H9 (cell line): ENCODE results near the gene HSD17B2. TPM values are rescaled to one million over a fixed set of nuclear protein-coding genes. Genes with fewer than 3 reads are reported as not detected.

ENCODE experiments used
- DNase-seq: peaks from one replicate; pipeline ENCODE4 v3.0.0-alpha.2; 2017
- H2AFZ ChIP-seq: one replicate; pipeline ENCODE4 v1.6.1; 2013; ENCODE audit warnings: mild to moderate bottlenecking, low read length, control low read depth, moderate library complexity
- H2AK5ac ChIP-seq: 2 replicates; pipeline ENCODE4 v1.6.1; 2013; ENCODE audit warnings: low read length, control low read depth, mixed read lengths; ENCODE audit not compliant: insufficient read length
- H2BK120ac ChIP-seq: one replicate; pipeline ENCODE4 v1.6.1; 2013; ENCODE audit warnings: low read depth, mild to moderate bottlenecking, low read length, control low read depth, inconsistent platforms; ENCODE audit not compliant: poor library complexity, severe bottlenecking
- H2BK12ac ChIP-seq: 2 replicates; pipeline ENCODE4 v1.6.1; 2013; ENCODE audit warnings: low read length, control low read depth, mixed read lengths, low read depth; ENCODE audit not compliant: insufficient read length
- H2BK15ac ChIP-seq: 2 replicates; pipeline ENCODE4 v1.6.1; 2013; ENCODE audit warnings: low read depth, low read length, control low read depth
- H2BK20ac ChIP-seq: one replicate; pipeline ENCODE4 v1.6.1; 2013; ENCODE audit warnings: low read depth, mild to moderate bottlenecking, low read length, control low read depth, inconsistent platforms; ENCODE audit not compliant: poor library complexity, severe bottlenecking
- H2BK5ac ChIP-seq: 2 replicates; pipeline ENCODE4 v1.6.1; 2013; ENCODE audit warnings: low read length, control low read depth, mixed read lengths; ENCODE audit not compliant: insufficient read length
- H3K14ac ChIP-seq: 2 replicates; pipeline ENCODE4 v1.6.1; 2013; ENCODE audit warnings: low read length, control low read depth; ENCODE audit not compliant: insufficient read depth
- H3K18ac ChIP-seq: 2 replicates; pipeline ENCODE4 v1.6.1; 2013; ENCODE audit warnings: low read depth, mild to moderate bottlenecking, mixed read lengths, low read length, control low read depth; ENCODE audit not compliant: insufficient read length
- H3K23ac ChIP-seq: 2 replicates; pipeline ENCODE4 v1.6.1; 2013; ENCODE audit warnings: low read length, control low read depth, mixed read lengths, low read depth; ENCODE audit not compliant: insufficient read length
- H3K23me2 ChIP-seq: 2 replicates; pipeline ENCODE4 v1.6.1; 2013; ENCODE audit warnings: low read depth, mild to moderate bottlenecking, mixed read lengths, low read length, control low read depth; ENCODE audit not compliant: insufficient read length, poor library complexity, severe bottlenecking
- H3K27ac ChIP-seq: 2 replicates; pipeline ENCODE4 v1.5.1; 2013; ENCODE audit warnings: low read length, control low read depth, mixed read lengths, low read depth; ENCODE audit not compliant: insufficient read length
- H3K27me3 ChIP-seq: 2 replicates; pipeline ENCODE4 v1.6.1; 2013; ENCODE audit warnings: low read length, control low read depth, inconsistent platforms; ENCODE audit not compliant: insufficient read depth
- H3K4ac ChIP-seq: 2 replicates; pipeline ENCODE4 v1.6.1; 2013; ENCODE audit warnings: low read depth, mild to moderate bottlenecking, control low read depth, inconsistent platforms, low read length, moderate library complexity
- H3K4me1 ChIP-seq: 2 replicates; pipeline ENCODE4 v1.6.1; 2013; ENCODE audit warnings: low read length, control low read depth, inconsistent platforms; ENCODE audit not compliant: insufficient read depth
- H3K4me2 ChIP-seq: 2 replicates; pipeline ENCODE4 v1.6.1; 2013; ENCODE audit warnings: low read length, control low read depth, mixed read lengths; ENCODE audit not compliant: insufficient read length, insufficient read depth
- H3K56ac ChIP-seq: 2 replicates; pipeline ENCODE4 v1.6.1; 2013; ENCODE audit warnings: low read depth, mild to moderate bottlenecking, mixed read lengths, low read length, control low read depth; ENCODE audit not compliant: insufficient read length
- H3K79me1 ChIP-seq: 2 replicates; pipeline ENCODE4 v1.6.1; 2013; ENCODE audit warnings: low read depth, mild to moderate bottlenecking, moderate library complexity, low read length, control low read depth, inconsistent platforms; ENCODE audit not compliant: insufficient read depth, poor library complexity, severe bottlenecking
- H3K79me2 ChIP-seq: 2 replicates; pipeline ENCODE4 v1.6.1; 2013; ENCODE audit warnings: low read length, control low read depth, inconsistent platforms; ENCODE audit not compliant: insufficient read depth
- H3K9ac ChIP-seq: 2 replicates; pipeline ENCODE4 v1.6.1; 2013; ENCODE audit warnings: low read length, control low read depth, mixed read lengths; ENCODE audit not compliant: insufficient read length; ENCODE audit errors: extremely low read depth
- H3K9me3 ChIP-seq: one replicate; pipeline ENCODE4 v1.6.1; 2013; ENCODE audit warnings: low read depth, low read length, inconsistent platforms; ENCODE audit not compliant: control insufficient read depth
- H3T11ph ChIP-seq: one replicate; pipeline ENCODE4 v1.6.1; 2013; ENCODE audit warnings: mild to moderate bottlenecking, low read length, control low read depth, inconsistent platforms
- H4K20me1 ChIP-seq: one replicate; pipeline ENCODE4 v1.6.1; 2013; ENCODE audit not compliant: control insufficient read depth, insufficient read length, insufficient read depth
- H4K5ac ChIP-seq: 2 replicates; pipeline ENCODE4 v1.6.1; 2013; ENCODE audit warnings: low read depth, mild to moderate bottlenecking, mixed read lengths, low read length, control low read depth; ENCODE audit not compliant: insufficient read length
- H4K8ac ChIP-seq: replicated peaks from 2 replicates; pipeline ENCODE4 v1.6.1; 2013; ENCODE audit warnings: low read length, control low read depth, mixed read lengths, low read depth; ENCODE audit not compliant: insufficient read length
- H4K91ac ChIP-seq: 2 replicates; pipeline ENCODE4 v1.6.1; 2013; ENCODE audit warnings: low read depth, mild to moderate bottlenecking, moderate library complexity, mixed read lengths, low read length, control low read depth; ENCODE audit not compliant: insufficient read length
- H3K27ac Mint-ChIP-seq, 3 experiments: 2 replicates in 2 of 3; 3 replicates in 1 of 3; pipeline ENCODE4 v1.8.0; 2020 to 2021; ENCODE audit warnings: mixed read lengths in 3 of 3, mild to moderate bottlenecking in 1 of 3, moderate library complexity in 1 of 3
- H3K27me3 Mint-ChIP-seq: 2 replicates; pipeline ENCODE4 v1.8.0; 2021; ENCODE audit warnings: low read depth, mild to moderate bottlenecking, moderate library complexity, mixed read lengths
- H3K36me3 Mint-ChIP-seq, 3 experiments: 2 replicates in 2 of 3; 3 replicates in 1 of 3; pipeline ENCODE4 v1.8.0; 2020 to 2021; ENCODE audit warnings: low read depth in 3 of 3, mixed read lengths in 3 of 3; ENCODE audit not compliant: insufficient read depth in 1 of 3
- H3K4me1 Mint-ChIP-seq, 2 experiments: 2 replicates each; pipeline ENCODE4 v1.8.0; 2020; ENCODE audit warnings: mixed read lengths in 2 of 2
- H3K4me3 Mint-ChIP-seq, 2 experiments: 2 replicates in 1 of 2; 3 replicates in 1 of 2; pipeline ENCODE4 v1.8.0; 2020 to 2021; ENCODE audit warnings: mild to moderate bottlenecking in 2 of 2, mixed read lengths in 2 of 2, moderate library complexity in 1 of 2
- H3K9me3 Mint-ChIP-seq, 2 experiments: 2 replicates in 1 of 2; 3 replicates in 1 of 2; pipeline ENCODE4 v1.8.0; 2020; ENCODE audit warnings: mild to moderate bottlenecking in 2 of 2, mixed read lengths in 2 of 2, moderate library complexity in 1 of 2
- WGBS: extraction: QIAGEN DNeasy Blood & Tissue Kit; methylation state at CpG from one replicate; pipeline ENCODE4 v1.1.7; 2013; ENCODE audit warnings: missing lambda C conversion rate, low lambda C conversion rate, mixed read lengths; ENCODE audit not compliant: insufficient read length; ENCODE audit errors: extremely low coverage; 5-methylcytosine and 5-hydroxymethylcytosine counted together
- total RNA-seq: library from RNA; stranded (reverse); gene quantifications from 2 replicates; pipeline ENCODE4 v1.2.1, GENCODE V29; 2021
- TF ChIP-seq, protein P1 (sequence below): fragments of 200-600 bp; sonication (generic); conservative IDR thresholded peaks from 3 replicates; pipeline ENCODE4 v1.8.0; 2021; ENCODE audit warnings: antibody characterized with exemption, mild to moderate bottlenecking

The HSD17B2 gene
- total RNA-seq, 1 experiment from 2014 or later, result not detected

GRCh38 chr16:82033006-82033405, 2.0 kb upstream of the HSD17B2 start:
- Histone ChIP-seq H3K14ac (no peak overlapping the region), H3K4ac (no peak overlapping the region), H2BK20ac (no peak overlapping the region), H4K20me1 (no peaks in the 10 kb centered on the region), H2AFZ (no peak overlapping the region), H2BK120ac (no peak overlapping the region), H3K18ac (peak overlapping the region; percentile 28), H3K79me1 (no peaks in the 10 kb centered on the region), H3K79me2 (no peaks in the 10 kb centered on the region), H3K9ac (no peak overlapping the region), H3K27me3 (no peaks in the 10 kb centered on the region), H3K27ac (no peak overlapping the region), H3K23me2 (no peaks in the 10 kb centered on the region), H4K91ac (no peak overlapping the region), H3K9me3 (no peaks in the 10 kb centered on the region), H3K4me1 (no peaks in the 10 kb centered on the region; the same call in 1 of the 2 replicates), H3K23ac (no peak overlapping the region), H2BK15ac (no peak overlapping the region), H2BK12ac (no peak overlapping the region), H4K5ac (no peak overlapping the region), H4K8ac (no peak overlapping the region), H2BK5ac (no peak overlapping the region), H2AK5ac (no peak overlapping the region), H3K56ac (no peak overlapping the region), H3T11ph (no peak overlapping the region), H3K4me2 (no peak overlapping the region)
- Mint-ChIP-seq H3K4me1 (peaks cover 0 to 6% of the 10 kb centered on the region in 2 experiments; a peak in 2 of 4 replicates), H3K27me3 (peaks cover 4% of the 10 kb centered on the region; the same call in 1 of the 2 replicates), H3K27ac (no peak overlapping the region), H3K4me3 (no peak overlapping the region), H3K36me3 (no peaks in the 10 kb centered on the region), H3K9me3 (no peaks in the 10 kb centered on the region)
- DNase-seq, result no peak
- no CpG with 5 or more reads among the region's 6 CpGs for WGBS
- TF ChIP-seq, protein P1, sequence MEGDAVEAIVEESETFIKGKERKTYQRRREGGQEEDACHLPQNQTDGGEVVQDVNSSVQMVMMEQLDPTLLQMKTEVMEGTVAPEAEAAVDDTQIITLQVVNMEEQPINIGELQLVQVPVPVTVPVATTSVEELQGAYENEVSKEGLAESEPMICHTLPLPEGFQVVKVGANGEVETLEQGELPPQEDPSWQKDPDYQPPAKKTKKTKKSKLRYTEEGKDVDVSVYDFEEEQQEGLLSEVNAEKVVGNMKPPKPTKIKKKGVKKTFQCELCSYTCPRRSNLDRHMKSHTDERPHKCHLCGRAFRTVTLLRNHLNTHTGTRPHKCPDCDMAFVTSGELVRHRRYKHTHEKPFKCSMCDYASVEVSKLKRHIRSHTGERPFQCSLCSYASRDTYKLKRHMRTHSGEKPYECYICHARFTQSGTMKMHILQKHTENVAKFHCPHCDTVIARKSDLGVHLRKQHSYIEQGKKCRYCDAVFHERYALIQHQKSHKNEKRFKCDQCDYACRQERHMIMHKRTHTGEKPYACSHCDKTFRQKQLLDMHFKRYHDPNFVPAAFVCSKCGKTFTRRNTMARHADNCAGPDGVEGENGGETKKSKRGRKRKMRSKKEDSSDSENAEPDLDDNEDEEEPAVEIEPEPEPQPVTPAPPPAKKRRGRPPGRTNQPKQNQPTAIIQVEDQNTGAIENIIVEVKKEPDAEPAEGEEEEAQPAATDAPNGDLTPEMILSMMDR, result no peak
